ENCODE measurements around the gene OPCML.

OPCML gene

DNA sequence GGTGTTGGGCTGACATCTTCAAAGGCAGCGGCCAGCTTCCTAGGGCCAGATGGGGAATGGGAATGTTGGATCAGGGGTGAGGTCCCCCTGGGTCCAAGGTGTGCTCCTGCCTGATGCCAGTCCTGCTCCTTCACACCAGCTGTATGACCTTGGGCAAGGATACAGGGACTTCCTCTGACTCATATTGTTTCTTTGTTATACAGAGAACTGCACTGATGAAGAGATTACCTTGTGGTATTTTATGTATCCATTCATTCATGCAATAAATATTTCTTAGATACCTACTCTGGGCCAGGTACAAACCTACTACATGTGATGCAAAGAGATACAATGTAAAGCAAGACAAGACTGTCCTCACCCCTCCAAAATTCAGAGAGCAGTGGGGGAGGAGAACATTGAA lies 3.9 kb upstream of the OPCML start:
- DNase-seq = no peak

- DNase-seq = no peak
Observed at GRCh38 chr11:133533205-133533604, 904 bp upstream of the OPCML start.

GRCh38 chr11:133531458-133531857 lies 843 bp downstream of the OPCML start:
- no peak for DNase-seq

DNA sequence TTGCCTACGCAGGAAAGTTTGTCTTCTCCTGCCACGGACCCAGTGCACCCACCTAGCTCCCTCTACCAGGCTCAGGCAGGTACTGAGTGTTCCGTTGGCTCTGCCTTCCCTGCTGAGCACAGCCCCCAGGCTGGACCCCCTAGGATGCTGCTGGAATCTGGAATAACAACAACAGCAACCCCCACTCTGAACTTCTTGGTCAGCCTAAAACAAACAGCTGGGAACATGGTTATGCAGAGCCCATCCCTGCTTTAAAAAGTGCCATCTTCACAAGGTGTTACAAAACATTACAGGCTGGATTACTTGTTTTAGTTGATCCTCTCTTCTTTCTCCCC lies 1.8 kb downstream of the OPCML start:
- no peak for DNase-seq

GRCh38 chr11:133529807-133530500 lies 2.3 kb downstream of the OPCML start:
- no peak for DNase-seq

GRCh38 chr11:133526790-133527189 lies 5.5 kb downstream of the OPCML start:
- no peak for DNase-seq

- DNase-seq = no peak
Observed at GRCh38 chr11:133525976-133526375, 6.3 kb downstream of the OPCML start.

- no peak for DNase-seq
Observed at GRCh38 chr11:133524488-133524887, 7.8 kb downstream of the OPCML start.

DNA sequence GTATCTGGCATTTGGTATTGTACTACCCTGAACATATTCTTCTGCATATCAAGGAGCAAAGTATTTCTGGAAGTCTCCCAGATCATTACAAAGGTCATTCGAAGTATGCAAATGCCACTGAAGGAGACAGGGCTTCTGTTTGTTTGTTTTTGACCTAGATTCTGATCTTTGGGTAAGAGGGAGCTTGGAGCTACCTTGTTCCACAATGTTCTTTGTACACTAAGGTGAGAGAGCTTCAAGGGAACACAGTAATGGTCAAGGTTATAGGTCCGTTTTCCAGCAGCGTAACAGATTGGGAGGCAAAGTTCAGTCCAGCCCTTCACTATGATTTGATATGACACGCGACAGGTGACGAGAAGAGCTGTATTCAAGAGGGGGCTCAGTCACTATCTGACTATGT lies 10.0 kb downstream of the OPCML start:
- no peak for DNase-seq

DNA sequence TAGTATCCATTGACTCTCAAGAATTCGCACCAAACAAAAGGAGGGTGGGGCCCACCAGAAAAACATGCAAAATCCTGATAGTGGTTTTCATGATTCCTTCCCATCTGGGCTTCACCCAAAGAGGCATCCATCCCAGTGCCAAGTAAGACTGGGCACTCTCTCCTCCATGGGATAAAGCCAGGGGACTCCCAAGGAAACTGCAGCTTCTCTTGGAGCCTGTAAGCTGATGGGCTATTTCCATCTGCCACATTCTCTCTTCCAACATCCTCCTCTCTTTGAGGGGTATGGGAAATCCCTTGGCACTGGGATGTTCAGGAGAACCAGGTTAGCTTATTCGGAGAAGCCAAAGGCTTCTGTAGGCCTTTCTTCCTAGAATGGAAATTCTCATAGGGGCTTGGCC lies 10.8 kb downstream of the OPCML start:
- no peak for DNase-seq

DNA sequence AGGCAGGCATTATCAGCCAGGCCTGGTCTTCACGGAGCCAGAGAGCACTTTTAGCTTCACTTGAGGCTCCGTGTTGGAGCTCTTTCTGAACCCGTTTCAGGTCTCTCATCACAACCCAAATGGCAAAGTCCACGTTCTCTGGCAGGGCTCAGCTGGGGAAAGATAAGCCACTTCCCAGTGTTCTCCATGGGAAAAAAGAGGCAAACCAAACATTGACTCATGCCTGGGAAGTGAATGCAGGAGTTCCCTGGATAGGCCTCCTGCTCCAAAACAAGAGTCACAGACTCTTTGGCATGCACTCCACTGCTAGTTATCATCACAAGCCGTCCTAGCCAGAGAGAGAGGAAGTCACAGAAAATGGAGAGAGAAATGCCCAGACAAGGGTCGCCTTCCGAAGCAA lies 11.6 kb downstream of the OPCML start:
- no peak for DNase-seq

DNA sequence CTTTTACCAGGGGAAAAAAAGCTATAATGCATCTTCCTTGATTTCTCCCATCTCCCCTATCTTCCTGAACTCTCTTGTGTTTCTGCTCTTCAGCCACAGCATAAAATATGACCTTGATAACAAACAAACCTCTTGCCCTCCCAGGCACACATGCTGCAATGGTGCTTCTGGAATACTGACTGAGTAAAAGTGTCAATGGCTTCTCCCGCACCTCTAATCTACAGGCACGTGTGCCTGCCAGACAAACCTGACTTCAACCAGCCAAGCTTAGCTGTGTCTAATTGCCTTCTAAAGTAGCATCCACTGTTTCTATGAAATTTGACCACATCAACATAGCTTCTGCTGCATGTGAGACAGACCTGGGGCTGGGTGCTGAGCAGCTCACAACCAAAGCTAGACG lies 12.7 kb downstream of the OPCML start:
- DNase-seq = no peak

- no peak for DNase-seq
Observed at GRCh38 chr11:133518702-133519264, 13.5 kb downstream of the OPCML start.

DNA sequence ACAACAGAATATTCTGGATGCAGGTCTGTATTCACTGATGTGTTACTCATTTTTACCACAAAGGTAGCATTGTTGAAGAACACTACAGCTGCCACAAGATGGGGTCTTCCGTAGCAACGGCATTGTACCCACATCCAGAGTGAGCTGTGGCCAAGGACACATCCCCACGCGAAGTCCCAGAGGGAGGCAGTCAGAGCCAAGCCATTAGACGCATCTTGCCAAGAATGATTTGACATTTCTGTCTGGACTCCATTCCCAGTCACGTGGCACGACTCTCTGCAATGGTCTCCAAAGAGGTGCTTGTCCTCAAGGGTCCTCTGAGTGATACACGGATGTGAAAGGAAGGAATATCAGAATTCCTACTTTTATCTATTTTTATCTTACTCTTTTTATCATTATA lies 15.5 kb downstream of the OPCML start:
- DNase-seq = no peak

GRCh38 chr11:133515107-133515506 lies 17.2 kb downstream of the OPCML start:
- no peak for DNase-seq

DNA sequence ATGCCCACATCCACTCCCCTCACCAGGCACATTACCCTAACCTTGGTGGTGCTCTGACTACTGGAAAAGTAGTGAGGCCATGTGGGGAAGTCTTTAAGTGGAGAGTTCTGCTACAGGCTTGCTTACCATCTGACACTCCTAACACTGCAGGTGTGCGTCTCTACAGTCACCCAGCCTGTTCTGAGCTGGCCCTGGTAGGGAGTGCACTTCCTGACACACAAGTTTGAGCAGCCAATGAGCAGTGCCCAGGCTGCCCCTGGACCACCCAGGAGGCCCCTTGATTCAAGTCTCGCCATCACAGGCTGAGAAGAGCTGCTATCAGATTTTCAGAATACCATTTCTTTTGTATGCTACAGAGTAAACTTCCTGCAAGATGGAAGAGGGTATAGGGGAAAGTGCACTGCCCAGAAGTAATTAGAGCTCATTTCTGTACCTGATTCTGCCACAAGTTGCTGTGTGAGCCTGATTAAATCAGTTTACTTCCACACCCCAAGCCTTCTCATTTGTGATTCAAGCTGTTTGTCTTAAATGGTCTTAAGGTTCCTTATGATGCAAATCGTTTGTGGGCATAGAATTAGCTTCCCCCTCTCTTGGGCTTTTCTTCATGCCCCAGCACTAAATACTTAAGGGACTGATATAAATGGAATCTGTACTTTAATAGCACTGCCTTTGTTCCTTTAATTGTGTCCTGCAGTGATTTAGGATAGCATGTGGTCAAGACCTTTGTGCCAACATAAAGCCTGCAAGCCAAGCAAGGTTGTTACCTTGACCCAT lies 22.2 kb downstream of the OPCML start:
- DNase-seq = no peak

DNA sequence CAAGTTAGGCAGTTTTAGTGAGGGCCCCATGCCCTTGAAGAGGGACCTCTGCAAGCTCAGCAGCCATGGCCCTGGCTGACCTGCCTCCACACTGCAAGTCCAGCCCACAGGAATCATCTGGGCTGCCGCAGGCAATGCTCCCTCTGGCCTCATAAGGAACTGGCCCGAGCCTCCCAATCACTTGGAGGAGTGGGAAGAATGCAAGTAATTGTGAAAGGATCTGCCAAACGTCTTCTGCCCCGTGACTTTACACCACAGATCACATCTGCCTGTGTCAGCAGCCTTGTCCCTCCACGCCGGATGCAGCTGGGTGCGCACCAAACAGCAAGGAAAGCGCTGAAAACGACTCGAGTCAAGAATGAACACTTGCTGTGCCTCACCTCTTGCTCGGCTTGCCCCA lies 23.8 kb downstream of the OPCML start:
- DNase-seq = no peak

DNA sequence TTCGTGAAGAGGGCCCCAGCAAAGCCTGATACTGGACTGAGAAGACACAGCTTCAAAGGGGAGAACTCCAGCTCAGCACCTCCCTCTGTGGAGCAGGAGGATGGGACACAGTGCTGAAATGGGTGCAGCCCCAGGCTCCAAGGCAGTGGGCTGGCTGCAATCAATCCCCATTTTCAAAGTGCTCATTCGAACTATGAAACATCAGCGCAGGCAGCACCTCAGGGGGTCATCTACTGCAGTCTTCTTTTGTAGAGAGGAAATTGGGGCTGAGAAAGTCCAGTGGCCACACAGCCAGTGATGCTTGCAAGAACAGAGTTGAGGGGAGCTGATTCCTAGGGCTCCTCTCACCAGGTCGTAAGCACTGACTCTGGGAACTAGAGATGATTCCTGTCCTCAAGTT lies 25.1 kb downstream of the OPCML start:
- DNase-seq = no peak

- DNase-seq = no peak
Observed at GRCh38 chr11:133506551-133507094, 25.7 kb downstream of the OPCML start.

GRCh38 chr11:133506023-133506422 lies 26.3 kb downstream of the OPCML start:
- DNase-seq = no peak

DNA sequence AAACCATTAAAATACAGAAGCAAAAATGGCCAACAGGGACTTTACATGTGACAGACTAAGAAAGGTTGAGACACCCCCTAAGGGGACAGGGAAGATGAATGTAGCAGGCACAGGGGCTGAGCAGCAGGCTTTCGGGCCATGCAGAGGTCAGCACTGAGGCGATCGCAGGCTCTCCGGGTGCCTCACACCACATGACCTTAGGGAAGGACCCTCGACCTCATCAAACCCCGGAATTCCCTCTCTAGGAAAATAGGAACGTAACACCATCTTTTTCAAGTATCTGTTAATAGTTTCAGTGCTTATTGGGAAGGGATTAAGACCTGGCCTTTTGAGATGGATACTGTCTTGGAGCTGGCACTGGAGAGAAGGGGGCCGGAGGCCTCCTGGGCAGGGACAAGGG lies 27.4 kb downstream of the OPCML start:
- DNase-seq = no peak

GRCh38 chr11:133503776-133504175 lies 28.5 kb downstream of the OPCML start:
- DNase-seq = no peak

- DNase-seq = no peak
Observed at GRCh38 chr11:133503236-133503635, 29.1 kb downstream of the OPCML start.

Measured in CD4-positive, alpha-beta T cell treated with Interferon alpha-2 for 1 hour (primary cell).